ENCODE data around the gene RYR3.

DNA sequence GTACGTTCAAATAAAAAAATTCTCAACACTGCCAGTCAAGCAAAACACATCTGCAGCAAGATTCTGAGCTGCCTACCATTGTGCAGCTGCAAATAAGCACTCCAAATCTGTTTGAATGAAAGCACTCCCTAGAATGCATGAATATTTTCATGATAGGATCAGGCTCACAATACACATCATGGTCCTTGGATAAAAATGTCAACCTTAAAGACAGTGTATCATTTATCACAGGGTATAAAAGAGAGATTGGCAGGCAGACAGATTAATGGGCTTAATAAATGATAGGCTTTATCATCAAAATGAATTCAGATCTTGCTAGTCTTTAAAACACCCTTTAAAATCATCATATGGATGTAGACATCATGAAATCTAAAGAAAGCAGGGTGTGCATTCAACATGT, 9.2 kb downstream of the RYR3 start:
- TF ChIP-seq, protein P1, sequence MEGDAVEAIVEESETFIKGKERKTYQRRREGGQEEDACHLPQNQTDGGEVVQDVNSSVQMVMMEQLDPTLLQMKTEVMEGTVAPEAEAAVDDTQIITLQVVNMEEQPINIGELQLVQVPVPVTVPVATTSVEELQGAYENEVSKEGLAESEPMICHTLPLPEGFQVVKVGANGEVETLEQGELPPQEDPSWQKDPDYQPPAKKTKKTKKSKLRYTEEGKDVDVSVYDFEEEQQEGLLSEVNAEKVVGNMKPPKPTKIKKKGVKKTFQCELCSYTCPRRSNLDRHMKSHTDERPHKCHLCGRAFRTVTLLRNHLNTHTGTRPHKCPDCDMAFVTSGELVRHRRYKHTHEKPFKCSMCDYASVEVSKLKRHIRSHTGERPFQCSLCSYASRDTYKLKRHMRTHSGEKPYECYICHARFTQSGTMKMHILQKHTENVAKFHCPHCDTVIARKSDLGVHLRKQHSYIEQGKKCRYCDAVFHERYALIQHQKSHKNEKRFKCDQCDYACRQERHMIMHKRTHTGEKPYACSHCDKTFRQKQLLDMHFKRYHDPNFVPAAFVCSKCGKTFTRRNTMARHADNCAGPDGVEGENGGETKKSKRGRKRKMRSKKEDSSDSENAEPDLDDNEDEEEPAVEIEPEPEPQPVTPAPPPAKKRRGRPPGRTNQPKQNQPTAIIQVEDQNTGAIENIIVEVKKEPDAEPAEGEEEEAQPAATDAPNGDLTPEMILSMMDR (IDR thresholded peaks at IDR 0.05; ENCODE audit: low read depth, low read length, poor library complexity, severe bottlenecking), result no peak
- no peak for TF ChIP-seq EZH2phosphoT487 (IDR thresholded peaks at IDR 0.05; ENCODE audit: borderline replicate concordance, low read length)

Measured in DOHH2 (cell line).